Measurements from ENCODE around the gene CFAP77. TPM values are rescaled to one million over a fixed set of nuclear protein-coding genes. Genes with fewer than 3 reads are reported as not detected.

The CFAP77 gene
- total and polyA plus RNA-seq, 9 donors: 0.11 to 0.16 (median 0.12) TPM; not detected in 6

DNA sequence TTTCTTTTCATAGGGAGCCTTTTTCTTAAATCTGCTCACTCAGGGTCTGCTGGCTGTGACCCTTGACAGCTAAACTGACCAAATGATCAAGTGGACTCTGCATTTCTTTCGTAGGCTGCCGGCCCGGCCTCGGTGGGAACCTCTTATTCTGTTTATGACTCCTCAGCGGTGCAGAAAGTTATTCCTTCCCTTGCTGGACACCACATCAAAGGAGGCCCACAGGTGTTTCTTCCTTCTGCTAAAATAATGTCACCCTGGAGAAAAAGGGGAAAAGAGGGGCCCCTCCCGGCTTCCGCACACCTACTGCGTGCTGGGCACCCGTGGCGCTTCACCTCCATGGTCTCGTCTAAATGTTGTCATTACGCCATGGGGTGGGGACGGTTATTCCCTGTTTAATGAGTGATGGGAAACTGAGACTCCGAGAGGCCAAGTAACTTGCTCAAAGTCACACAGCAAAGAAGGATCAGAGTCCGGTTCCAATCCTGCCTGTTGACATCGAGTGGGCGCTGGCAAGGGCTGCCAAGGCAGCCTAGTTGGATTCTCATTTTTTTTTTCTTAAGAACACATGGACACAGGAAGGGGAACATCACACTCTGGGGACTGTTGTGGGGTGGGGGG is 72.3 kb downstream of the CFAP77 start:
- H3K4me3 ChIP-seq (ENCODE audit: low read length): no peak overlapping the region
- no peak for DNase-seq
- no peaks in the 10 kb centered on the region for H3K9me3 ChIP-seq (replicated peaks; ENCODE audit: control insufficient read depth, low read depth, low read length)
- H3K36me3 ChIP-seq (ENCODE audit: control insufficient read depth, insufficient read depth, low read length): no peaks in the 10 kb centered on the region
- no peak overlapping the region for H3K27ac ChIP-seq (ENCODE audit: low read length)
- WGBS (ENCODE audit: insufficient coverage): 63% methylated on average over 9 of the region's 17 CpGs
- H3K4me1 ChIP-seq (ENCODE audit: control insufficient read depth, insufficient read depth, low read length): no peaks in the 10 kb centered on the region
- peaks cover 61% of the 10 kb centered on the region for H3K27me3 ChIP-seq (ENCODE audit: control insufficient read depth, insufficient read depth, low read length)

DNA sequence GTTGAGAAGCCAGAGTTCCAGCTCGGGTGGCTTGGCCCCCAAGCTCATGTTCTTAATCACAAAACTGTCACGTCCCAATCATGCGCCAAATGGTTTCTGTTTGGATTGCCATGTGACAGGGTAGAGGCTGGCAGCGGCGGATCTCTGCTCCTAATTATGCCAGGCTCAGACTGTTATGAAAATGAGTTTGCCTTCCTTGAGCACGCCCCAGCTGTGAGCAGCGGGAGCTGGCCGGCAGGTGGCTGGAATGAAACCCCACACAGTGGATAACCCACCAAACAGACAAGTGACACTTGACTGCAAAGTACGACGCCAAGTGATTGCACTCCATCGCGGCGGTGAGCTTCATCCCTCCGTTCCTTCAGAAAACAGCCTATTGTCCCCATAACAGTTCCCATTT is 75.4 kb downstream of the CFAP77 start:
- Histone ChIP-seq H3K4me1 (ENCODE audit: control insufficient read depth, insufficient read depth, low read length) (no peaks in the 10 kb centered on the region), H3K27me3 (ENCODE audit: control insufficient read depth, insufficient read depth, low read length) (peaks cover 79% of the 10 kb centered on the region), H3K4me3 (ENCODE audit: low read length) (no peak overlapping the region), H3K36me3 (ENCODE audit: control insufficient read depth, insufficient read depth, low read length) (no peaks in the 10 kb centered on the region), H3K27ac (ENCODE audit: low read length) (no peak overlapping the region), H3K9me3 (replicated peaks; ENCODE audit: control insufficient read depth, low read depth, low read length) (no peaks in the 10 kb centered on the region)
- 66% methylated on average over 11 of the region's 14 CpGs for WGBS (ENCODE audit: insufficient coverage)
- no peak for DNase-seq

DNA sequence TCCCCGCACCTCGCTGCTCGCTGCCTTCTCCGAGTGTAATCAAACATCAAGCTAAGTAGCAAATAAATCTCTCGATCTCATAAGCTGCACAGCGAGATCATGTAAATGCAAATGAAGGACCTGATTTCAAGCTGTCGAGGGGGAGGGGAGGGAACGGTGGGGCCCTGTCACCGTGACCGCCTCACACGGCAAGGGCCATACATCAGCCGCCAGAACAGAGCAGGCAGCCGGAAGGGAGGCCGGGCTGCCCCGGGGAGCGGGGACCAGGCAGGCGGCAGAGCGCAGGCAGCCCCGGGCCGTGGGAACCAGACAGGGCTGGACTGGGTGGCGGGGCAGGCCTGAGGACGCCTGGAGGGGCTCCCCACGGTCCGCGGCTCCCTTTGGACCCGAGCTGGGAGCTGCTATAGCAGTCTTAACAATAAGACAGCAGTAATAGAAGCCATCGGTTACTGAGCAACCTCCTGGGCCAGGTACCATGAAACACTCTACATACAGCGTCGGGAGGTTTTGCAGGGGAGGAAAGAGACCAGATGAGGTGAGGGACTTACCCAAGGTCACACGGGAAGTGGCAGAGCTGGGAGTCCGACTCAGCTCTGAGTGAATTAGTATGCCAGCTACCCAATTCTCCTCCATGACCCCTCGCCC is 76.8 kb downstream of the CFAP77 start:
- no peaks in the 10 kb centered on the region for H3K36me3 ChIP-seq (ENCODE audit: control insufficient read depth, insufficient read depth, low read length)
- 8% methylated on average over 18 of the region's 32 CpGs for WGBS (ENCODE audit: insufficient coverage)
- H3K27ac ChIP-seq (ENCODE audit: low read length): no peak overlapping the region
- DNase-seq: no peak
- H3K4me1 ChIP-seq (ENCODE audit: control insufficient read depth, insufficient read depth, low read length): no peaks in the 10 kb centered on the region
- H3K4me3 ChIP-seq (ENCODE audit: low read length): no peak overlapping the region
- peaks cover 70% of the 10 kb centered on the region for H3K27me3 ChIP-seq (ENCODE audit: control insufficient read depth, insufficient read depth, low read length)
- no peaks in the 10 kb centered on the region for H3K9me3 ChIP-seq (replicated peaks; ENCODE audit: control insufficient read depth, low read depth, low read length)

DNA sequence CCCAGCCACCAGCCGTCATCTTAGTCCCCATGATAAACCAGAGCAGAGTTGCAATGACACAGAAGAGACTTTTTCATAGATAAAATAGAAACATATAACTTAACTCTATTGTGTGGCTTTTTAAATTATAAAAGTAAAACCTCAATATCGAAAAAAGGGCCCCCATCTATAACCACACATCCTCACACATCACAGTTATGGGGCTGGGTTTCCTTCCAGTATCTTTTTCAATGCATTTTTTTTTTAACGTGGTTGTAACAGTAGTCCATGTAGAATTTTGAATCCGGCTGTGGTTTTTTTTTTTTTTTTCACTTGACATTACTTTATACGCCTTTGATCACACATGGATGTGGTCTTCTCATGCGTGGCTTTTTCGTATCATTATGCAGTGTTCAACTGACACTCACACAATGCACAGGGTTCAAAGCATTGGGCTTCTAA is 77.4 kb downstream of the CFAP77 start:
- peaks cover 66% of the 10 kb centered on the region for H3K27me3 ChIP-seq (ENCODE audit: control insufficient read depth, insufficient read depth, low read length)
- no CpG with 5 or more reads among the region's 7 CpGs for WGBS (ENCODE audit: insufficient coverage)

DNA sequence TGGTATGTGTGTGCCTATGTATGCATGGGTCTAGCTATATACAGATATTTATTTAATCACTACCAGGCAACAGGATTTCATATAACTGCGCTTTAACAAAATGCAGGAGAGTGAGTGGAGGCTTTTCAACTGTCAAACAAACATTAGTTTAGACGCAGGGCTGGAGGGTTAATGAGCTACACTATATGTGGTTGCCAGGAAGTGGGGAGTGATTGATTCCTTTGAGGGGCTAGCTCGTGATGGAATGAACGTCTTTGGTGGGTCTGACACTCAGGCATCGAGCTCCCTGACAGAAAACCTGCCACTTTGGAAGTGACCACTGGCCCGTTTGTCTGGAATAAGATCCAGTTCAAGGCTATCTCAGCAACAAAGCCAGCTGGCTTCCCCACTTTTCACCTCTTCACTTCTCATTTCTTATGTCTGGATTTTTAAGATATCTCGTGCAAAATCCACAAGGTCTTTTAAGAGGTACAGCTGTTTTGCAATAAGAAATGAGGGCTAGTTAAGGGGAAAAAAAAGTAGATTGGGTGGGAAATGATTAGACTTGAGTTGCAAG is 78.0 kb downstream of the CFAP77 start:
- 27% methylated on average over 6 of the region's 7 CpGs for WGBS (ENCODE audit: insufficient coverage)
- DNase-seq: no peak
- peaks cover 65% of the 10 kb centered on the region for H3K27me3 ChIP-seq (ENCODE audit: control insufficient read depth, insufficient read depth, low read length)
- H3K4me1 ChIP-seq (ENCODE audit: control insufficient read depth, insufficient read depth, low read length): no peaks in the 10 kb centered on the region
- H3K36me3 ChIP-seq (ENCODE audit: control insufficient read depth, insufficient read depth, low read length): no peaks in the 10 kb centered on the region
- H3K27ac ChIP-seq (ENCODE audit: low read length): no peak overlapping the region
- H3K4me3 ChIP-seq (ENCODE audit: low read length): no peak overlapping the region
- no peaks in the 10 kb centered on the region for H3K9me3 ChIP-seq (replicated peaks; ENCODE audit: control insufficient read depth, low read depth, low read length)

More for the DNA sequence above, 77.4 kb downstream of the CFAP77 start:
- no peaks in the 10 kb centered on the region for H3K9me3 ChIP-seq (replicated peaks; ENCODE audit: control insufficient read depth, low read depth, low read length)
- H3K4me3 ChIP-seq (ENCODE audit: low read length): no peak overlapping the region
- no peaks in the 10 kb centered on the region for H3K4me1 ChIP-seq (ENCODE audit: control insufficient read depth, insufficient read depth, low read length)
- no peak overlapping the region for H3K27ac ChIP-seq (ENCODE audit: low read length)
- H3K36me3 ChIP-seq (ENCODE audit: control insufficient read depth, insufficient read depth, low read length): no peaks in the 10 kb centered on the region
- DNase-seq: no peak

DNA sequence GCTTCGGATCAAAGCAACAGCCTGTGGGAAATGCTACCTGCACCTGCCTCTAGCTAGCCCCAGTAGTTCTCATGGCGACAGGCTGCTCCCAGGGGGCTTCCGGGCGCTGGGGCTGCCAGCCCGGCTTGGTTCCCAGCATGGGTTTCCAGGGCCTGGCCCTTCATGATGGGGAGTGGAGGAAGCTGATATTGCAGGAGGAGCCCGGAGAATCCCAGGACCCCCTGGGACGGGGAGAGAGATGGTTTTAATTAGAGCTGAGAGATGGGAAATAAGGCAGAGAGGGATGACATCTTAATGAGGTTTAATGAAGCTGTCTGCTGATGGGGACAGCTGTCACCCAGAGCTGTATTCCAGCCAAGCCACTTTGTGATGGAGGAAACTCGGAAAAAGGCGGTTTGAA is 78.6 kb downstream of the CFAP77 start:
- 35% methylated on average over 7 of the region's 9 CpGs for WGBS (ENCODE audit: insufficient coverage)
- no peaks in the 10 kb centered on the region for H3K4me1 ChIP-seq (ENCODE audit: control insufficient read depth, insufficient read depth, low read length)
- H3K9me3 ChIP-seq (replicated peaks; ENCODE audit: control insufficient read depth, low read depth, low read length): no peaks in the 10 kb centered on the region
- no peaks in the 10 kb centered on the region for H3K36me3 ChIP-seq (ENCODE audit: control insufficient read depth, insufficient read depth, low read length)
- DNase-seq: no peak
- H3K27ac ChIP-seq (ENCODE audit: low read length): no peak overlapping the region
- H3K27me3 ChIP-seq (ENCODE audit: control insufficient read depth, insufficient read depth, low read length): peaks cover 61% of the 10 kb centered on the region
- no peak overlapping the region for H3K4me3 ChIP-seq (ENCODE audit: low read length)

DNA sequence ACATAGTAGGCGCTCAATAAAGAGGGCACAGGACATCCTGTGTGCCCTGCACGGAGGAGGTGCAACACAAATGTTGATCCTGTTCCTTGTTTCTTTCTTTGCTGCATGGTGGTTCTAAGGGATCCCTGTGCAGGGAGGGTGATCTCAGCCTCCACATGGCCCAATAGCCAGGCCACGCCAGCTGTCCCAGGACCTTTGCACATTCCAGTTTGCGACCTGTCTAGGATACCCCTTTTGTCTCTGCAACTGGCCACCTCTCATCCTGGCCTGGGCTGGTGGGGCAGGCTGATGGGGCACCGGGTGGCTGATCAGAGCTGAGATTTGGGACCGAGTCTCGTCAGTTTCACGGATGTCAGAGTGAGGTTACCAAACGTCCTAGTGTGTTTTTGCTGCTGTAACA is 79.5 kb downstream of the CFAP77 start:
- Histone ChIP-seq H3K9me3 (replicated peaks; ENCODE audit: control insufficient read depth, low read depth, low read length) (no peaks in the 10 kb centered on the region), H3K4me3 (ENCODE audit: low read length) (no peak overlapping the region), H3K36me3 (ENCODE audit: control insufficient read depth, insufficient read depth, low read length) (no peaks in the 10 kb centered on the region), H3K27me3 (ENCODE audit: control insufficient read depth, insufficient read depth, low read length) (peaks cover 56% of the 10 kb centered on the region), H3K27ac (ENCODE audit: low read length) (no peak overlapping the region), H3K4me1 (ENCODE audit: control insufficient read depth, insufficient read depth, low read length) (no peaks in the 10 kb centered on the region)
- WGBS (ENCODE audit: insufficient coverage): 81% methylated on average over 8 of the region's 9 CpGs
- no peak for DNase-seq

DNA sequence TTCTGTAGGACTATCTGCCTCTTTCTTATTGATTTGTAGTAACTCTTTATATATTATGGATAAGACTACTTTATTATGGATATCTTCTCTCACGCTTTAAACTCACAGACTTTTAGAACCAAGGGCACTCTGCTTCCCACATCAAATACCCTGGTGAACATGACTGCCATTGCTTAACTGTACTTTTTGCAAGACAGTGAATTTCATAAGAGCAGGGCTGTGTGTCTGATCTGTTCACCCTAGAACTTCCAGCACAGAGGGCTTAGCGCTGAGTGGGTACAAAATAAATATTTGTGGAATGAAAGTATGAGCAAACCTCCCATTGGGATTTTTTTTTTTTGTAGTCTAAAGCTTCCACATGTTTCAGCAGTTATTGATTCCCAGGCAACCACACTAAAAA is 84.8 kb downstream of the CFAP77 start:
- Histone ChIP-seq H3K9me3 (replicated peaks; ENCODE audit: control insufficient read depth, low read depth, low read length) (no peaks in the 10 kb centered on the region), H3K36me3 (ENCODE audit: control insufficient read depth, insufficient read depth, low read length) (no peaks in the 10 kb centered on the region), H3K4me3 (ENCODE audit: low read length) (no peak overlapping the region), H3K27ac (ENCODE audit: low read length) (no peak overlapping the region), H3K4me1 (ENCODE audit: control insufficient read depth, insufficient read depth, low read length) (no peaks in the 10 kb centered on the region), H3K27me3 (ENCODE audit: control insufficient read depth, insufficient read depth, low read length) (peaks cover 33% of the 10 kb centered on the region)
- no CpG with 5 or more reads among the region's 2 CpGs for WGBS (ENCODE audit: insufficient coverage)
- DNase-seq: no peak

DNA sequence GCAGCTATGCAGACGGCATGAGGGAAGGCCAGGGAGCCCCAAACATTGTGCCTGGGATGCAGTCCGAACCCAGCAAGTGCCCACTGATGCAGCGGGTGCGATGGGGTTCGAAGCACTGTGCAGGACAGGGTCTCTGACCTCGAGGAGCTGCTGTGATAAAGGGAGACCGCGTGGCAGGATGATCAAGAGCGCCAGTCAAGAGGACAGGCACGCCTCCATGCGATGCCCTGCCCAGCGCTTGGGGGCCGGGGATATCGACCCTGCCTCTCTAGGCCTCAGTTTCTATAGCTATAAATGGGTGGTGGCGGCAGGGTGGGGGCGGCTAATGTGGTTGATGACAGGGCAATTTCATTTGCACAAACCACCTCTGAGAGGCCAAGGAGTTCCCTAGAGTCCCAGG is 87.7 kb downstream of the CFAP77 start:
- peaks cover 26% of the 10 kb centered on the region for H3K27me3 ChIP-seq (ENCODE audit: control insufficient read depth, insufficient read depth, low read length)
- H3K4me3 ChIP-seq (ENCODE audit: low read length): no peak overlapping the region
- H3K27ac ChIP-seq (ENCODE audit: low read length): no peak overlapping the region
- no peaks in the 10 kb centered on the region for H3K4me1 ChIP-seq (ENCODE audit: control insufficient read depth, insufficient read depth, low read length)
- no peaks in the 10 kb centered on the region for H3K36me3 ChIP-seq (ENCODE audit: control insufficient read depth, insufficient read depth, low read length)
- DNase-seq: no peak
- 88% methylated on average over 14 of the region's 16 CpGs for WGBS (ENCODE audit: insufficient coverage)
- no peaks in the 10 kb centered on the region for H3K9me3 ChIP-seq (replicated peaks; ENCODE audit: control insufficient read depth, low read depth, low read length)

DNA sequence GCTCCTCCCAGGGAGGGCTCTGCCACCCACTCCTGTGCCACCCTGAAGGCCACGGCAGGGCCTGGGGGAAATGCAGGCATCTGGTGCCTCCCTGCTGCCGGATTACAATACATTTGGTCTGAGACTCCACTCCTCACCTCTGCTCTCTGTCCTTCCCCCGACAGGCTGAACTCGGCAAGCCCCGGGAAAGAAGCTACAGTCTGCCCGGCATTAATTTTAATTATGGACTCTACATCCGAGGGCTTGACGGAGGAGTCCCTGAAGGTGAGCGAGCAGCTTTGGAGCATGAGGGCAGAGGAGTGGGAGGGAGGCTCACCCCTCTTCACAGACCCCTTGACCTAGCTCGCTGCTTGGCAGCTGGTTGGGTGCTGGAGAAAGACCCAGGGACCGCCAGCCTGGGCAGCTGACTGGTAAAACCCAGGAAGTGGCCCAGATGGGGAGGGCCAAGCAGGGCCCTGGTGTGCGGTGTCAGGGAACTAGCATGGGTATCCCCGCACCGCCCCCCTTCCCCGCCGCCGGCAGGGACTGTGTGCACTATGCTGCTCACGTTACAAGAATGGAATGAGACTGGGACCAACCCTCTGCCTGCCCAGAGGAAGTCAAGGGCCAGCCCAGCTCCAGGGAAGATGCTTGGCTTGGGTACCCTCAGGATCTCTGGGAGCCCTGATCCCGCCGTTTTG is 88.7 kb downstream of the CFAP77 start:
- Histone ChIP-seq H3K27me3 (ENCODE audit: control insufficient read depth, insufficient read depth, low read length) (peaks cover 35% of the 10 kb centered on the region), H3K9me3 (replicated peaks; ENCODE audit: control insufficient read depth, low read depth, low read length) (no peaks in the 10 kb centered on the region), H3K4me3 (ENCODE audit: low read length) (no peak overlapping the region), H3K36me3 (ENCODE audit: control insufficient read depth, insufficient read depth, low read length) (no peaks in the 10 kb centered on the region), H3K27ac (ENCODE audit: low read length) (no peak overlapping the region), H3K4me1 (ENCODE audit: control insufficient read depth, insufficient read depth, low read length) (no peaks in the 10 kb centered on the region)
- DNase-seq: no peak
- 19% methylated on average over 19 of the region's 20 CpGs for WGBS (ENCODE audit: insufficient coverage)
